Stimulated activated CD8-positive, alpha-beta memory T cell treated with anti-CD3 and anti-CD28 coated beads, Interleukin-4, amount 100 ng/mL, for 1 hour (primary cell): ENCODE results near the gene CLIC3.
"Not testable (repeated sequence)": the region's sequence is repeated elsewhere in the genome, so short reads cannot be mapped to it uniquely, and the experiment has no call there.

ENCODE experiments used
- DNase-seq, 2 donors: peaks; one replicate each; pipeline ENCODE4 v3.0.0-alpha.2; 2020; ENCODE audit warnings: low read depth in 2 of 2, low spot score in 1 of 2

Gene CLIC3

GRCh38 chr9:137017791-137018497 lies 21.6 kb upstream of the CLIC3 start:
- DNase-seq, result no peak

GRCh38 chr9:137017071-137017470 lies 20.7 kb upstream of the CLIC3 start:
- DNase-seq, result no peak

- no peak for DNase-seq
Observed at GRCh38 chr9:137016436-137016835, 20.1 kb upstream of the CLIC3 start.

- DNase-seq, result no peak
Observed at GRCh38 chr9:137015976-137016375, 19.6 kb upstream of the CLIC3 start.

- DNase-seq, result no peak
Observed at GRCh38 chr9:137015540-137015930, 19.2 kb upstream of the CLIC3 start.

- no peak for DNase-seq
Observed at GRCh38 chr9:137014776-137015539, 18.6 kb upstream of the CLIC3 start.

GRCh38 chr9:137014166-137014565 lies 17.8 kb upstream of the CLIC3 start:
- no peak for DNase-seq

- DNase-seq, result no peak
Observed at GRCh38 chr9:137013571-137013940, 17.2 kb upstream of the CLIC3 start.

- DNase-seq, result no peak
Observed at GRCh38 chr9:137012694-137013570, 16.6 kb upstream of the CLIC3 start.

GRCh38 chr9:137011907-137012675 lies 15.7 kb upstream of the CLIC3 start:
- no peak for DNase-seq

GRCh38 chr9:137011156-137011555 lies 14.8 kb upstream of the CLIC3 start:
- DNase-seq, result no peak

GRCh38 chr9:137009938-137010732 lies 13.8 kb upstream of the CLIC3 start:
- DNase-seq, result no peak

GRCh38 chr9:137009217-137009616 lies 12.8 kb upstream of the CLIC3 start:
- no peak for DNase-seq

- no peak for DNase-seq
Observed at GRCh38 chr9:137008312-137008711, 11.9 kb upstream of the CLIC3 start.

GRCh38 chr9:137007816-137008270 lies 11.5 kb upstream of the CLIC3 start:
- DNase-seq, result no peak

GRCh38 chr9:137007108-137007815 lies 10.9 kb upstream of the CLIC3 start:
- no peak for DNase-seq

GRCh38 chr9:137006116-137007003 lies 10.0 kb upstream of the CLIC3 start:
- DNase-seq, result no peak

GRCh38 chr9:137004285-137004684 lies 7.9 kb upstream of the CLIC3 start:
- DNase-seq, result not testable (repeated sequence)
